Type B pancreatic cell (in vitro differentiated cells): Measurements from ENCODE around the gene MRGPRG. TPM values are rescaled to one million over a fixed set of nuclear protein-coding genes. Genes with fewer than 3 reads are reported as not detected.

Experiments
- DNase-seq: peaks from one replicate; pipeline ENCODE4 v3.0.0; 2021; ENCODE audit warnings: mixed read lengths; ENCODE audit not compliant: unreplicated experiment; ENCODE audit errors: extremely low spot score
- H3K27ac Mint-ChIP-seq: 2 replicates; pipeline ENCODE4 v1.8.0; 2021; ENCODE audit warnings: mild to moderate bottlenecking, mixed read lengths
- H3K27me3 Mint-ChIP-seq: 2 replicates; pipeline ENCODE4 v1.8.0; 2021; ENCODE audit warnings: mixed read lengths
- H3K36me3 Mint-ChIP-seq: 2 replicates; pipeline ENCODE4 v1.8.0; 2021; ENCODE audit warnings: mixed read lengths
- H3K4me1 Mint-ChIP-seq: one replicate; pipeline ENCODE4 v1.8.0; 2021; ENCODE audit warnings: mixed read lengths; ENCODE audit not compliant: unreplicated experiment
- H3K4me3 Mint-ChIP-seq: 2 replicates; pipeline ENCODE4 v1.8.0; 2021; ENCODE audit warnings: mild to moderate bottlenecking, mixed read lengths
- H3K9me3 Mint-ChIP-seq: 2 replicates; pipeline ENCODE4 v1.8.0; 2021; ENCODE audit warnings: mixed read lengths
- total RNA-seq: library from RNA; stranded (reverse); gene quantifications from 2 replicates; pipeline ENCODE4 v1.2.1, GENCODE V29; 2021; ENCODE audit warnings: low replicate concordance
- TF ChIP-seq, protein P1 (sequence below): fragments of 200-600 bp; sonication (generic); conservative IDR thresholded peaks from 2 replicates; pipeline ENCODE4 v1.5.0; 2021; ENCODE audit warnings: antibody characterized with exemption, mild to moderate bottlenecking

Gene MRGPRG
- total RNA-seq, 1 donor from 2014 or later: not detected

DNA sequence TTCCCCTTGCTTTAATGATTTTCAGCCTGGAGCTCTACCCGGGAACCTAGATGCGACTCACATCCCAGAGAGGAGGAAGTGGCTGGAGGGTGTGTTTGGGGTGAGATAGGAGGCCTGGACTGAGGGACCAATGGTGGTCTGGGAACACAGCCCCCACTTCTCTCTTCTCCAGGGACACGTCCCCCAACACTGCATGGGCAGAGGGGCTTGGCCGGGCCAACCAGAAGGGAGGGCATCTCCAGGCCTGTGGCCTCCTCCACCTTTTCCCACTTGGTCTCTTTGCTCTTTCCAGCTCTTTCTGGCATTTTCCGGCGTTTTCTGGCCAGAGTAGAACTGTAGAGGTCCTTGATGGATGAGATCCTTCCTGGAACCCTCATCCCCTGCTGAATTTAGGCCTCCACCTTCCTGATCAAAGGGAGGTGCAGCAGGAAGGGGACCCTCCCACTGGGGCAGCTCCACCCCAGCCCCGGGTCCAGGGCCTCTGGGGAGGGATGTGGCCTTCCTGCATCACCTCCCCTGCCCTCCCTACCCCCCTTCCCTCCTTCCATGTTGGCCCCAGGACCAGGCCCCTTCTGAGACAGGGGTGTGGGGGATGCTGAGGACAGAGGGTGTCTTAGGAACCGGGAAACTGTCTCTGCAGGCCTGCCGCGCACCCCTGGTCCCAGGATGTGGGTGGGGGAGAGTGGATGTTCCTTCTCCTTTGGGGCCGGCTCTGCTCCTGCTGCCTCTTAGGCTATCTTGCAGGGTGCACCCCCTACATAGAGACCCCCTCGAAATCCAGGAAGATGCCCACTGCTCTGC is 24.4 kb downstream of the MRGPRG start:
- H3K4me1 Mint-ChIP-seq: peaks cover 8% of the 10 kb centered on the region
- no peak overlapping the region for H3K27ac Mint-ChIP-seq
- TF ChIP-seq, protein P1, sequence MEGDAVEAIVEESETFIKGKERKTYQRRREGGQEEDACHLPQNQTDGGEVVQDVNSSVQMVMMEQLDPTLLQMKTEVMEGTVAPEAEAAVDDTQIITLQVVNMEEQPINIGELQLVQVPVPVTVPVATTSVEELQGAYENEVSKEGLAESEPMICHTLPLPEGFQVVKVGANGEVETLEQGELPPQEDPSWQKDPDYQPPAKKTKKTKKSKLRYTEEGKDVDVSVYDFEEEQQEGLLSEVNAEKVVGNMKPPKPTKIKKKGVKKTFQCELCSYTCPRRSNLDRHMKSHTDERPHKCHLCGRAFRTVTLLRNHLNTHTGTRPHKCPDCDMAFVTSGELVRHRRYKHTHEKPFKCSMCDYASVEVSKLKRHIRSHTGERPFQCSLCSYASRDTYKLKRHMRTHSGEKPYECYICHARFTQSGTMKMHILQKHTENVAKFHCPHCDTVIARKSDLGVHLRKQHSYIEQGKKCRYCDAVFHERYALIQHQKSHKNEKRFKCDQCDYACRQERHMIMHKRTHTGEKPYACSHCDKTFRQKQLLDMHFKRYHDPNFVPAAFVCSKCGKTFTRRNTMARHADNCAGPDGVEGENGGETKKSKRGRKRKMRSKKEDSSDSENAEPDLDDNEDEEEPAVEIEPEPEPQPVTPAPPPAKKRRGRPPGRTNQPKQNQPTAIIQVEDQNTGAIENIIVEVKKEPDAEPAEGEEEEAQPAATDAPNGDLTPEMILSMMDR: no peak
- no peaks in the 10 kb centered on the region for H3K9me3 Mint-ChIP-seq
- no peak overlapping the region for H3K4me3 Mint-ChIP-seq
- DNase-seq: no peak
- no peaks in the 10 kb centered on the region for H3K36me3 Mint-ChIP-seq
- H3K27me3 Mint-ChIP-seq: peaks cover 11% of the 10 kb centered on the region

DNA sequence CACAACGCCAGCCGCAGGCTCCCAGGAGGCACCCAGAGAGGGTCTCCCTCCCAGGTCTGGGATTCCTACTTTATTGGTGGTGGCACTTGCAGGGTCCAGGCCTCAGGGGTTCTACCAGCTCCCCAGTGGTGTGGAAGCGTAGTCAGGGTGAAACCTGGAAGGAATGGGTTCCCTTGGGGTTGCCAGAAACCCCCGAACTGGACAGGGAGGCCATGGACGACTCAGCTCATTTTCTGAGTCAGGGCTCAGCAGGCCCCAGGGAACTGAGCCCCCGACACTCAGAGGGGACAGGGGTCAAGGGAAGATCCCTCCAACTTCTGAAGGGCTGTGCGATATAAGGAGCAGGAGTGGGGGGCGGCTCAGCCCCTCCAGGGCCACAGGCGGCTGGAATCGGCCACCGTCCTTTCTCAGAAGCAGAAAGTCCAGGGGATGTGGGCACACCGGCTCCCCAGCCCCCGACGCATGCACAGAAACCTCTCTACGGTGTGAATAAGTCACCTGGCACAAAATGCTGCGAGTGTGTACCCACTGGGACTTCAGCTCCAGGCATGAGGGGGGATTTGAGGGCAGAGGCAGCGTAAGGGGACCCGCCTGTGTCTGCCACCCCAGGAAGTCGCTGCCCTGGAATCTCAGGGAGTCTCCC is 25.1 kb downstream of the MRGPRG start:
- Mint-ChIP-seq H3K9me3 (no peaks in the 10 kb centered on the region), H3K4me1 (peaks cover 8% of the 10 kb centered on the region), H3K4me3 (no peak overlapping the region), H3K27ac (no peak overlapping the region), H3K27me3 (peaks cover 9% of the 10 kb centered on the region), H3K36me3 (no peaks in the 10 kb centered on the region)
- TF ChIP-seq, protein P1: no peak
- no peak for DNase-seq

DNA sequence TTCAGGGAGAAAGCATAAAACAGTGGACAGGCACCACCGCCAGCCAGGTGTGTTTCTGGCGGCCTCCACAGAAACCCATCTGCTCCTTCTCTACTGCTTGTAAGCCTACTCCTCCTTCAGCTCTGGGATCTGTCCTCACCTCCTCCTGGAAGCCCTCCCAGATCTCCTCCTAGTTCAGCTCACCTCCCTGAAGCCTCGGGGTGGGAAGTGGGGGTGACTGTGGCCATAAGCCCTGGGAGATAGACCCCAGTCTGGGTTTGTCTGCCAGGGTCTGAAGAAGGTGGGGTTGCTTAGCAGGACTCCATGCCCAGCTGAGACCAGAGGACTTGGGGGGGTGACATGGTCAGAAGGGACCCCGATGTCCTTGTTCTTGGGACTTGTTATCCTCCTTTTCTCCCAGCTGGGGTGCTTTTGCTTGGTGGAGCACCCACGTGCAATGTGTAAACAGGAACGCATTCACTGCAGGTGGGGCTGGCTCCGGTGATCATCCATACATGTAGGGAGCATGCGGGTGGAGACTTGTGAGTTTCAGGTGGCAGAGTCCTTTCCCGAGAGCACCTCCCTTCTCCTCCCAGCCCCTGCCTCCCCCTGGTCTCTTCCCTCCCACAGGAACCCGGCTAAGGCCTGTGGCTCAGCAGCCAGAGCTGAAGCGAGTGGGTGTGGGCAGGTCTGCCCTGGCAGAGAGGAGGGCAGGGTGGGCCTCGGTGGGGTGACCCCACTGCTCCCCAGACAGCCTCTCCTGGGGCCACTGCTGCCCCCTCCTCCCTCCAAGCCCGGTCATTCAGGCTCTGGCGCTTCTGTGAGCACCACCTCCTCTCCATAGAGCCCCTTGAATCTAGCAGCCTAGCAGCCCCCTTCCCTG is 25.9 kb downstream of the MRGPRG start:
- H3K27ac Mint-ChIP-seq: no peak overlapping the region
- peaks cover 8% of the 10 kb centered on the region for H3K4me1 Mint-ChIP-seq
- H3K27me3 Mint-ChIP-seq: peaks cover 11% of the 10 kb centered on the region
- no peak for DNase-seq
- H3K36me3 Mint-ChIP-seq: no peaks in the 10 kb centered on the region
- H3K9me3 Mint-ChIP-seq: no peaks in the 10 kb centered on the region
- no peak overlapping the region for H3K4me3 Mint-ChIP-seq
- TF ChIP-seq, protein P1: no peak

DNA sequence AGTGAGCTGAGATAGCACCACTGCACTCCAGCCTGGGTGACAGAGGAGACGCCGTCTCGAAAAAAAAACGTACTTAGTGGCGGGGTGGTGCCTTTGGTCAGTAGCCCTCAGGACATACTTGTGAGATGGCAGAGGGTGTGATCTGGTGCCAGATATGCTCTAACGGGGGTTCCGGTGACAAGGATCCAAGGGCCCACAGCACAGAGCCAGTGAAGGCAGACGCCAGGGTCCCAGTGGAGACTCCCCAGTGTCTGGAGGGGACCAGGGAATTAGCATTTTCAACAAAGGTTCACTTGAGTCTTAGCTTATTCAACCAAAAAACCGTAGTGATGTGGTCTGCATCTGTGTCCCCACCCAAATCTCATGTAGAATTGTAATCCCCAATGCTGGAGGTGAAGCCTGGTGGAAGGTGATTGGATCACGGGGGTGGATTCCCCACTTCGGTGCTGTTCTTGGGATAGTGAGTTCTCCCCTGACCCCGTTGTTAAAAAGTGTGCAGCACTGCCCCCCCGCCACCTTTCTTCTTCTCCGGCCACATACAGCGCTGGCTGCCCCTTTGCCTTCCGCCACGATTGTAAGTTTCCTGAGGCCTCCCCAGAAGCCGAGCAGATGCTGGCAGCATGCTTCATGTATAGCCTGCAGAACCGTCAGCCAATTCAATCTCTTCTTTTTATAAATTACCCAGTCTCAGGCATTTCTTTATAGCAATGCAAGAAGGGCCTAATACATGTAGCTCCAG is 26.9 kb downstream of the MRGPRG start:
- no peaks in the 10 kb centered on the region for H3K9me3 Mint-ChIP-seq
- no peak for DNase-seq
- peaks cover 15% of the 10 kb centered on the region for H3K27me3 Mint-ChIP-seq
- TF ChIP-seq, protein P1: no peak
- H3K4me3 Mint-ChIP-seq: no peak overlapping the region
- peaks cover 8% of the 10 kb centered on the region for H3K4me1 Mint-ChIP-seq
- H3K27ac Mint-ChIP-seq: no peak overlapping the region
- no peaks in the 10 kb centered on the region for H3K36me3 Mint-ChIP-seq

DNA sequence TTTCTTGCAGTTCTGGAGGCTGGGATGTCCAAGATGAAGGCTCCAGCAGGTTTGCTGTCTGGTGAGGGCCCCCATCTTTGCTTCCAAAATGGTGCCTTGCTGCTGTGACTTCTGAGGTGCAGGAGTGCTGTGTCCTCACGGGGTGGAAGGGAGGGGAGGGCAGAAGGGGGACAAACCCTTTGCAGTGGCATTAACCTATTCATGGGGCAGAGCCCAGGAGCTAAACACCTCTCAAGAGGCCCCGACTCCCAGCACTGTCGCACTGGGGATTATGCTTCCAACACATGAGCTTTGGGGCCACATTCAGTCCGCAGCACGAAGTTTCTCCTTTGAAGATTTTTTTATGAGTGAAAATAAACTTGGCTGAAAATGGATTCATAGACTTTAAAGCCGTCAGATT is 28.0 kb downstream of the MRGPRG start:
- no peak overlapping the region for H3K4me3 Mint-ChIP-seq
- H3K27ac Mint-ChIP-seq: no peak overlapping the region
- TF ChIP-seq, protein P1: no peak
- H3K9me3 Mint-ChIP-seq: no peaks in the 10 kb centered on the region
- DNase-seq: no peak
- peaks cover 4% of the 10 kb centered on the region for H3K4me1 Mint-ChIP-seq
- no peaks in the 10 kb centered on the region for H3K36me3 Mint-ChIP-seq
- H3K27me3 Mint-ChIP-seq: peaks cover 15% of the 10 kb centered on the region
